Neural cell (in vitro differentiated cells): ENCODE results near the gene DLG5. TPM values are rescaled to one million over a fixed set of nuclear protein-coding genes. Genes with fewer than 3 reads are reported as not detected.

Experiments
- H2AFZ ChIP-seq: fragments of 200-600, 300-800 bp; sonication (generic), shearing (Covaris generic); 2 replicates; pipeline ENCODE4 v1.6.0; 2014; ENCODE audit warnings: low read depth, mild to moderate bottlenecking, antibody characterized with exemption, low read length, moderate library complexity
- H3F3A ChIP-seq: fragments of 200-600 bp; shearing (Covaris generic); 2 replicates; pipeline ENCODE4 v1.6.1; 2016; ENCODE audit warnings: mild to moderate bottlenecking, moderate library complexity, mixed read lengths, antibody characterized with exemption, low read length; ENCODE audit not compliant: insufficient read depth, poor library complexity, severe bottlenecking
- H3K27ac ChIP-seq: fragments of 200-600, 300-800 bp; sonication (generic), shearing (Covaris generic); 2 replicates; pipeline ENCODE4 v1.5.1; 2014; ENCODE audit warnings: mild to moderate bottlenecking, low read length, moderate library complexity
- H3K27me3 ChIP-seq: fragments of 300-800, 200-600 bp; sonication (generic), shearing (Covaris generic); 2 replicates; pipeline ENCODE4 v1.6.0; 2014; ENCODE audit warnings: mild to moderate bottlenecking, low read depth, low read length, moderate library complexity; ENCODE audit not compliant: insufficient read depth
- H3K36me3 ChIP-seq: fragments of 300-800, 200-600 bp; sonication (generic), shearing (Covaris generic); 2 replicates; pipeline ENCODE4 v1.5.1; 2014; ENCODE audit warnings: mild to moderate bottlenecking, antibody characterized with exemption, low read length, moderate library complexity; ENCODE audit not compliant: insufficient read depth
- H3K4me2 ChIP-seq: fragments of 300-800, 200-600 bp; sonication (generic), shearing (Covaris generic); 2 replicates; pipeline ENCODE4 v1.6.0; 2014; ENCODE audit warnings: mild to moderate bottlenecking, low read length
- H3K4me3 ChIP-seq: fragments of 300-800, 200-600 bp; sonication (generic), shearing (Covaris generic); 2 replicates; pipeline ENCODE4 v1.5.1; 2014; ENCODE audit warnings: mild to moderate bottlenecking, low read length, moderate library complexity
- H3K79me2 ChIP-seq: fragments of 200-600 bp; shearing (Covaris generic); replicated peaks from 2 replicates; pipeline ENCODE4 v1.6.0; 2014; ENCODE audit warnings: mild to moderate bottlenecking, low read length, moderate library complexity; ENCODE audit not compliant: insufficient read depth
- H3K9ac ChIP-seq: fragments of 300-800, 200-600 bp; sonication (generic), shearing (Covaris generic); 2 replicates; pipeline ENCODE4 v1.6.1; 2016; ENCODE audit warnings: mild to moderate bottlenecking, low read length, mixed read lengths
- H3K9me2 ChIP-seq: fragments of 200-600 bp; shearing (Covaris generic); 2 replicates; pipeline ENCODE4 v1.6.1; 2016; ENCODE audit warnings: mild to moderate bottlenecking, low read length, mixed read lengths; ENCODE audit not compliant: insufficient read depth
- H3K9me3 ChIP-seq: fragments of 200-600, 300-800 bp; sonication (generic), shearing (Covaris generic); 2 replicates; pipeline ENCODE4 v1.6.1; 2016; ENCODE audit warnings: mild to moderate bottlenecking, mixed run types, low read length, moderate library complexity, mixed read lengths
- H4K20me1 ChIP-seq: fragments of 200-600 bp; shearing (Covaris generic); 2 replicates; pipeline ENCODE4 v1.6.1; 2016; ENCODE audit warnings: mild to moderate bottlenecking, mixed run types; ENCODE audit not compliant: insufficient read depth
- CTCF ChIP-seq: fragments of 450-650 bp; IDR thresholded peaks from 2 replicates; pipeline ENCODE4 v1.5.1; 2014; ENCODE audit warnings: antibody characterized with exemption, mild to moderate bottlenecking, moderate library complexity; ENCODE audit not compliant: poor library complexity, severe bottlenecking
- EP300 ChIP-seq: fragments of 450-650 bp; conservative IDR thresholded peaks from 2 replicates; pipeline ENCODE4 v1.6.1; 2014; ENCODE audit warnings: antibody characterized with exemption, mild to moderate bottlenecking, moderate library complexity; ENCODE audit not compliant: poor library complexity, severe bottlenecking
- EZH2 ChIP-seq: fragments of 200-600, 300-800 bp; shearing (Covaris generic), sonication (generic); IDR thresholded peaks from 2 replicates; pipeline ENCODE4 v1.6.1; 2014; ENCODE audit warnings: antibody characterized with exemption, low read length, borderline replicate concordance, mild to moderate bottlenecking; ENCODE audit not compliant: insufficient read depth, poor library complexity, severe bottlenecking
- MXI1 ChIP-seq: fragments of 450-650 bp; conservative IDR thresholded peaks from 2 replicates; pipeline ENCODE4 v1.6.1; 2014; ENCODE audit warnings: antibody characterized with exemption, mild to moderate bottlenecking; ENCODE audit not compliant: poor library complexity, severe bottlenecking
- POLR2AphosphoS5 ChIP-seq: IDR thresholded peaks from 2 replicates; pipeline ENCODE4 v1.6.1; 2012
- RAD21 ChIP-seq: fragments of 450-650 bp; conservative IDR thresholded peaks from 2 replicates; pipeline ENCODE4 v1.6.1; 2014; ENCODE audit warnings: antibody characterized with exemption, mild to moderate bottlenecking, moderate library complexity
- REST ChIP-seq: IDR thresholded peaks from 2 replicates; pipeline ENCODE4 v1.6.1; 2012; ENCODE audit warnings: borderline replicate concordance
- SMC3 ChIP-seq: fragments of 450-650 bp; conservative IDR thresholded peaks from 2 replicates; pipeline ENCODE4 v1.6.1; 2014; ENCODE audit warnings: antibody characterized with exemption, mild to moderate bottlenecking, moderate library complexity; ENCODE audit not compliant: poor library complexity
- TAF1 ChIP-seq: IDR thresholded peaks from 2 replicates; pipeline ENCODE4 v1.6.1; 2012; ENCODE audit warnings: low read depth
- polyA plus RNA-seq: library from polyadenylated mRNA; depleted of rRNA; stranded (reverse); fragments of >200 nt; gene quantifications from 2 replicates; pipeline ENCODE4 v1.2.3, GENCODE V29; 2014

The DLG5 gene
- polyA plus RNA-seq, 1 donor from 2014 or later: 72.9 TPM

GRCh38 chr10:77774940-77775391 is 151.6 kb downstream of the DLG5 start:
- TF ChIP-seq POLR2AphosphoS5: no peak
- no peak for TF ChIP-seq EP300
- no peak for TF ChIP-seq CTCF
- TF ChIP-seq MXI1: no peak
- no peak for TF ChIP-seq SMC3
- TF ChIP-seq RAD21: no peak
- no peak for TF ChIP-seq REST
- TF ChIP-seq EZH2: no peak
- no peak for TF ChIP-seq TAF1
- Histone ChIP-seq H3K4me2 (no peak overlapping the region), H3K9ac (no peak overlapping the region), H3K27ac (no peak overlapping the region), H3K36me3 (no peaks in the 10 kb centered on the region), H3K9me2 (no peaks in the 10 kb centered on the region), H3K9me3 (no peaks in the 10 kb centered on the region), H2AFZ (no peak overlapping the region), H3F3A (no peaks in the 10 kb centered on the region), H3K79me2 (no peaks in the 10 kb centered on the region), H4K20me1 (no peaks in the 10 kb centered on the region), H3K27me3 (no peaks in the 10 kb centered on the region), H3K4me3 (no peak overlapping the region)

GRCh38 chr10:77773631-77774426 is 152.7 kb downstream of the DLG5 start:
- Histone ChIP-seq H3K27ac (no peak overlapping the region), H2AFZ (no peak overlapping the region), H4K20me1 (no peaks in the 10 kb centered on the region), H3K79me2 (no peaks in the 10 kb centered on the region), H3K36me3 (no peaks in the 10 kb centered on the region), H3K9ac (no peak overlapping the region), H3F3A (no peaks in the 10 kb centered on the region), H3K9me2 (no peaks in the 10 kb centered on the region), H3K4me2 (no peak overlapping the region), H3K4me3 (no peak overlapping the region), H3K9me3 (no peaks in the 10 kb centered on the region), H3K27me3 (no peaks in the 10 kb centered on the region)
- TF ChIP-seq TAF1: no peak
- TF ChIP-seq REST: no peak
- TF ChIP-seq SMC3: no peak
- no peak for TF ChIP-seq EP300
- no peak for TF ChIP-seq RAD21
- TF ChIP-seq EZH2: no peak
- TF ChIP-seq CTCF: no peak
- no peak for TF ChIP-seq MXI1
- no peak for TF ChIP-seq POLR2AphosphoS5
